Upper lobe of left lung (tissue), 6 donors: Measurements from ENCODE around the gene IFI27L2. TPM values are rescaled to one million over a fixed set of nuclear protein-coding genes. Genes with fewer than 3 reads are reported as not detected.
"Not testable (repeated sequence)": the region's sequence is repeated elsewhere in the genome, so short reads cannot be mapped to it uniquely, and the experiment has no call there.

Source experiments
- ATAC-seq, 2 donors: fragments of 200-7000 bp; cut with Tn5 transposase; one replicate each; pipeline ENCODE4 v1.9.1; 2022; ENCODE audit warnings: mild to moderate bottlenecking in 2 of 2, moderate library complexity in 2 of 2; ENCODE audit not compliant: low FRiP score in 2 of 2
- DNase-seq, 2 donors: peaks; one replicate each; pipeline ENCODE4 v3.0.0-alpha.2; 2019 to 2020
- H3K27ac ChIP-seq, 4 donors: fragments of 200-600 bp; sonication (generic); one replicate each; pipeline ENCODE4 v1.5.1; 2016 to 2019
- H3K27me3 ChIP-seq, 4 donors: fragments of 200-600 bp; sonication (generic); one replicate each; pipeline ENCODE4 v1.5.1; 2017 to 2019
- H3K36me3 ChIP-seq, 4 donors: fragments of 200-600 bp; sonication (generic); one replicate each; pipeline ENCODE4 v1.5.1; 2016 to 2019
- H3K4me1 ChIP-seq, 4 donors: fragments of 200-600 bp; sonication (generic); one replicate each; pipeline ENCODE4 v1.5.1; 2018 to 2019
- H3K4me3 ChIP-seq, 4 donors: fragments of 200-600 bp; sonication (generic); one replicate each; pipeline ENCODE4 v1.5.1; 2017 to 2019; ENCODE audit warnings: mild to moderate bottlenecking in 2 of 4, moderate library complexity in 1 of 4
- H3K9me3 ChIP-seq, 4 donors: fragments of 200-600 bp; sonication (generic); one replicate each; pipeline ENCODE4 v1.5.1; 2018 to 2019
- EP300 ChIP-seq, 4 donors: sonication (generic); formaldehyde crosslinking; IDR thresholded peaks; one replicate each; pipeline ENCODE4 v1.5.1; 2017; ENCODE audit warnings: antibody characterized with exemption in 4 of 4, control low read depth in 2 of 4
- POLR2A ChIP-seq, 4 donors: fragments of 450-650 bp; IDR thresholded peaks; one replicate each; pipeline ENCODE4 v1.5.1; 2016 to 2017; ENCODE audit warnings: antibody characterized with exemption in 4 of 4, mild to moderate bottlenecking in 2 of 4
- POLR2AphosphoS5 ChIP-seq, 2 donors: sonication (generic); formaldehyde crosslinking; IDR thresholded peaks; one replicate each; pipeline ENCODE4 v1.5.1; 2017; ENCODE audit warnings: antibody characterized with exemption in 2 of 2
- WGBS, 2 donors: methylation state at CpG; one replicate each; pipeline ENCODE4 v1.1.5; 2017 to 2018; 5-methylcytosine and 5-hydroxymethylcytosine counted together
- total RNA-seq, 6 donors: library from RNA; depleted of rRNA in 4 of 6; stranded (reverse); fragments of >200 nt in 4 of 6; gene quantifications; one replicate each; pipeline versions ENCODE4 v1.1.0 to v1.2.1, GENCODE V29; 2016 to 2021
- TF ChIP-seq, protein P1 (sequence below), 6 experiments: fragments of 450-650 bp in 4 of 6; fragments of 200-600 bp in 2 of 6; sonication (generic) in 2 of 6; IDR thresholded peaks; one replicate each; pipeline ENCODE4 v1.5.1; 2016 to 2019; ENCODE audit warnings: antibody characterized with exemption in 6 of 6
- donor health status: DM: no; HTN: no; CAD: no; lungs with moderate emphysema.
- donor health status: DM: no; HTN: yes; CAD: no; lungs with severe emphysema.

IFI27L2 gene
- total RNA-seq, 6 donors from 2014 or later = 45.2 to 118 (median 70.8) TPM

DNA sequence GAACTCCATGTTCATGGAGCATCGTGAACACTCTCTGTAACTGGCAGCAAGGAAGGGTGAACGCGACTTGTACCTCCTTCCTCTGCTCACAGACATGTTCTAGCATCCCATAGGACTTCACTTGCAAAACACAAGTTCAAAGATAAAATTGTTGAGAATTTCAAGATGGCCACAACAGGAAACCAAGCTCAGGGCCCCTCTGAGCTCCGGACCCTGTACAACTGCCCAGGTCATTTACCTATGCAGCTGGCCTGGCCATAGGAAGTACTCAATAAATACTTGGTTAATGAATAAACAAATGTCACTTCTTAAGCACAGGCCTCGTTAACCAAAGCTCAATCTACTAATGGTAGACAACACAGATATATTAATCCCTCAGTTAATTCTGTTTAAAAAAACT is 33.1 kb upstream of the IFI27L2 start:
- TF ChIP-seq POLR2A (IDR thresholded peaks at IDR 0.05) (no peak), POLR2AphosphoS5 (IDR thresholded peaks at IDR 0.05) (no peak), EP300 (IDR thresholded peaks at IDR 0.05) (no peak)
- TF ChIP-seq, protein P1, sequence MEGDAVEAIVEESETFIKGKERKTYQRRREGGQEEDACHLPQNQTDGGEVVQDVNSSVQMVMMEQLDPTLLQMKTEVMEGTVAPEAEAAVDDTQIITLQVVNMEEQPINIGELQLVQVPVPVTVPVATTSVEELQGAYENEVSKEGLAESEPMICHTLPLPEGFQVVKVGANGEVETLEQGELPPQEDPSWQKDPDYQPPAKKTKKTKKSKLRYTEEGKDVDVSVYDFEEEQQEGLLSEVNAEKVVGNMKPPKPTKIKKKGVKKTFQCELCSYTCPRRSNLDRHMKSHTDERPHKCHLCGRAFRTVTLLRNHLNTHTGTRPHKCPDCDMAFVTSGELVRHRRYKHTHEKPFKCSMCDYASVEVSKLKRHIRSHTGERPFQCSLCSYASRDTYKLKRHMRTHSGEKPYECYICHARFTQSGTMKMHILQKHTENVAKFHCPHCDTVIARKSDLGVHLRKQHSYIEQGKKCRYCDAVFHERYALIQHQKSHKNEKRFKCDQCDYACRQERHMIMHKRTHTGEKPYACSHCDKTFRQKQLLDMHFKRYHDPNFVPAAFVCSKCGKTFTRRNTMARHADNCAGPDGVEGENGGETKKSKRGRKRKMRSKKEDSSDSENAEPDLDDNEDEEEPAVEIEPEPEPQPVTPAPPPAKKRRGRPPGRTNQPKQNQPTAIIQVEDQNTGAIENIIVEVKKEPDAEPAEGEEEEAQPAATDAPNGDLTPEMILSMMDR (IDR thresholded peaks at IDR 0.05) = no peak
- Histone ChIP-seq H3K4me3 (no peak overlapping the region), H3K27me3 (no peaks in the 10 kb centered on the region), H3K36me3 (no peaks in the 10 kb centered on the region), H3K4me1 (peaks cover 5 to 35% (median 18%) of the 10 kb centered on the region in 4 donors), H3K27ac (peak overlapping the region in 2 of 4 donors; percentile 21 to 22), H3K9me3 (no peaks in the 10 kb centered on the region)
- no peak for DNase-seq
- 81% methylated on average over 5 of the region's 5 CpGs for WGBS, 2 donors
- ATAC-seq = no peak

DNA sequence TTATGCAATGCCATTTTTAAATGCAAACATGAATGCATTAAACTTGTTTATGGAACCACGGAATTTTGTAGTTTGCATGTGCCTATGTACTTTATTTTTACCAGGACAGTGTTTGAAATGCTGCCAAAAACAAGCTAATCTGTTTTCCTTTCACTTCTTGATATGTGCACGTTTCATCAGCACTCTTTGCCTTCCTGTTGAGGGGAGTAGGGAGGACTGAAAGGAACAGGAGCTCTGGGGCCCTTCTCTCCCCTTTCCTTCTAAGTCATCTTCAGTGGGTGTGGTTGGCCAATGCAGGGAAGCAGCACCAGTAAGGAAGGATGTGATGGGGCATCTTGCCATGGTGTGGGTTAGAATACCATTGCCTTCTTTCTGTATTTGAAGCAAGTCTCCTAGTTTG is 32.6 kb upstream of the IFI27L2 start:
- H3K27me3 ChIP-seq = no peaks in the 10 kb centered on the region
- H3K36me3 ChIP-seq = no peaks in the 10 kb centered on the region
- DNase-seq = no peak
- 0 to 1% methylated on average over 2 of the region's 2 CpGs for WGBS, 2 donors
- H3K9me3 ChIP-seq = no peaks in the 10 kb centered on the region
- H3K4me1 ChIP-seq = peaks cover 5 to 37% (median 18%) of the 10 kb centered on the region in 4 donors
- H3K27ac ChIP-seq = peak overlapping the region in 2 of 4 donors; percentile 21 to 22
- no peak for ATAC-seq
- TF ChIP-seq POLR2AphosphoS5 (IDR thresholded peaks at IDR 0.05) (no peak), POLR2A (IDR thresholded peaks at IDR 0.05) (no peak), EP300 (IDR thresholded peaks at IDR 0.05) (no peak)
- TF ChIP-seq, protein P1 (IDR thresholded peaks at IDR 0.05) = no peak
- no peak overlapping the region for H3K4me3 ChIP-seq

DNA sequence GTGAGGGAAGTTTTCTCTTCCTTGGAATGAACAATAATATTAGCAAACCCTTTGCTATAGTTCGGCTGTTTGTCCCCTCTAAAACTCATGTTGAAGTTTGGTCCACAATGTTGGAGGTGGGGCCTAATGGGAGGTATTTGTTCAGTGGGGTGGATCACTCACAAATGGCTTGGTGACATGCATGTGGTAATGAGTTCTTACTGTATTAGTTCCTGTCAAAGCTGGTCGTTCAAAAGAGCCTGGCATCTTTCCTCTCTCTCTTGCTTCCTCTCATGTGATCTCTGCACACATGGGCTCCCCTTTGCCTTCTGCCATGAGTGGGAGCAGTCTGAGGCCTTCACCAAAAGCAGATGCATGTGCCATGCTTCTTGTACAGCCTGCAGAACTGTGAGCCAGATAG is 31.7 kb upstream of the IFI27L2 start:
- WGBS, 2 donors = 44 to 46% methylated on average over 2 of the region's 2 CpGs
- DNase-seq = no peak
- H3K4me1 ChIP-seq = peaks cover 5 to 41% (median 18%) of the 10 kb centered on the region in 4 donors
- H3K27ac ChIP-seq = no peak overlapping the region
- no peak for ATAC-seq
- no peak overlapping the region for H3K4me3 ChIP-seq
- no peak for TF ChIP-seq POLR2AphosphoS5 (IDR thresholded peaks at IDR 0.05)
- TF ChIP-seq, protein P1 (IDR thresholded peaks at IDR 0.05) = no peak
- TF ChIP-seq POLR2A (IDR thresholded peaks at IDR 0.05) = no peak
- TF ChIP-seq EP300 (IDR thresholded peaks at IDR 0.05) = no peak
- H3K36me3 ChIP-seq = no peaks in the 10 kb centered on the region
- no peaks in the 10 kb centered on the region for H3K9me3 ChIP-seq
- H3K27me3 ChIP-seq = no peaks in the 10 kb centered on the region

DNA sequence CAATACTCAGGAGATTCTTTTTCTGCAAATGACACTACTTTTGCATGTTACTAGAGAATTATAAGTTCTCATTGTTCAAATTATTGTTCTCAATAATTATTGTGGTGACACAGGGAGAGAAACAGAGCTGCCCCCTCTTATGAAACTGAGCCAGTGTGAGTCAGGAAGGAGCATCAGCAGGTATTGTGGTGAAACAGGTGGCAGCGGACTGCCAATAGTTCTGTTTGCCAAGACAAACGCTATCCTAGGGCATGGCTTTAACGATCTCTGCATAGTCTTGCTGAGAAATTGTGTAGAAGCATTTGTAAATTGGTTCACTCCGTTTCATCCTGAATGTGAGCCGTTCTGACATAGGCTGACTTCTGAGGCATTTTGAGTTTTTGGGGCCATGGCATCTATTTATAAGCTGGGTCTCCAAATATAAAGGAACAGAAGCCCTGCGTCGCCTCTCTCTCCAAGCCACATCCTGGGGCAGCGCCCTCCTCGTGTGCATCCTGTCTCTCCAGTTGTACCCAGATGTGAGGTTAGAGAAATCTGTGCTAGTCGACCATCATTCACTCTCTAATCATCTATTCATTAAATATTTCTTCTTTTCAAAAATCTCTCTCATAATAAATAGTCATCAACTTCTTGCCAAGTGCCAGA is 29.0 kb upstream of the IFI27L2 start:
- 52% methylated on average over 10 of the region's 10 CpGs for WGBS, 2 donors
- TF ChIP-seq EP300 (IDR thresholded peaks at IDR 0.05) (no peak), POLR2AphosphoS5 (IDR thresholded peaks at IDR 0.05) (no peak), POLR2A (IDR thresholded peaks at IDR 0.05) (no peak)
- TF ChIP-seq, protein P1 (IDR thresholded peaks at IDR 0.05) = no peak
- H3K27ac ChIP-seq = peak overlapping the region in 1 of 4 donors; percentile 7
- H3K36me3 ChIP-seq = no peaks in the 10 kb centered on the region
- H3K27me3 ChIP-seq = no peaks in the 10 kb centered on the region
- no peaks in the 10 kb centered on the region for H3K9me3 ChIP-seq
- ATAC-seq (no peak), DNase-seq (no peak)
- peaks cover 5 to 28% (median 11%) of the 10 kb centered on the region in 4 donors for H3K4me1 ChIP-seq
- no peak overlapping the region for H3K4me3 ChIP-seq

DNA sequence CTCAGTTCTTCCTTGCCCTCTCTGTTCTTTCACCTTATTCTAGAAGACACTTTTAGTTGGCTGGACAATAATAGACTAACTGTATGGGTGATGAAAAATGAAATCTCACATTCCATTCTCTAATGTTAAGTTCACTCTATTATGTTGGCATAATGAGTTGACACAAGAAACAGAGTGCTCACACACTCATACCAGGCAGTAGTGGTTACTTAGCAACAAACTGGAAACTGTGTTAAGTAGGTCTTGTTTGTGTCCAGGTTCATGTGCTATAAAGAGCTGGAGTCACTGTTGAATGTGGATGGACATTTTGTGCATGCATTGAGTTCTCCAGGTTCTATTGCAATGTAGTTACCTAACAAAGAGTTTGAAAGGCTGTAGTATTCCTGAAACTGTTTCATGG is 27.8 kb upstream of the IFI27L2 start:
- H3K27ac ChIP-seq = peak overlapping the region in 3 of 4 donors; percentile 7 to 56 (median 29)
- H3K9me3 ChIP-seq = no peaks in the 10 kb centered on the region
- no peaks in the 10 kb centered on the region for H3K27me3 ChIP-seq
- no peak for DNase-seq
- H3K36me3 ChIP-seq = no peaks in the 10 kb centered on the region
- peak; percentile 46 to 92 for ATAC-seq
- TF ChIP-seq EP300 (IDR thresholded peaks at IDR 0.05) (no peak), POLR2AphosphoS5 (IDR thresholded peaks at IDR 0.05) (peak in 1 of 2 donors; percentile 22)
- TF ChIP-seq, protein P1 (IDR thresholded peaks at IDR 0.05) = no peak
- no peak overlapping the region for H3K4me3 ChIP-seq
- peaks cover 4 to 23% (median 6%) of the 10 kb centered on the region in 4 donors for H3K4me1 ChIP-seq

DNA sequence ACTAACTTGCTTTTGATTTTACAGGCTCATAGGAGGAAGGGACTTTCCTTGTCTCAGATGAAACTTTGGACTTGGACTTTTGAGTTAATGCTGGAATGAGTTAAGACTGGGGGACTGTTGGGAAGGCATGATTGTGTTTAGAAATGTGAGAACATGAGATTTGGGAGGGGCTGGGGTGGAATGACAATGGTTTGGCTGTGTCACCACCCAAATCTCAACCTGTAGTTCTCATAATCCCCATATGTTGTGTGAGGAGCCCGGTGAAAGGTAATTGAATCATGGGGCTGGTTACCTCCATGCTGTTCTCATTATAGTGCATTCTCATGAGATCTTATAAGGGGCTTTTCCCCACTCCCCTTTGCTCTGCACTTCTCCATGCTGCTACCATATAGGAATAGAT is 26.7 kb upstream of the IFI27L2 start:
- not testable (repeated sequence) for ATAC-seq, H3K4me3 ChIP-seq, H3K36me3 ChIP-seq, DNase-seq, H3K9me3 ChIP-seq, H3K27ac ChIP-seq, H3K27me3 ChIP-seq
- WGBS, 2 donors = 95 to 100% methylated on average over 1 of the region's 1 CpG
- H3K4me1 ChIP-seq = peaks cover 0 to 16% (median 0%) of the 10 kb centered on the region in 4 donors
